Neural progenitor cell (in vitro differentiated cells): ENCODE data around the gene ATXN10.

Experiments used
- EZH2 ChIP-seq: fragments of 200-600 bp; sonication (generic); IDR thresholded peaks from 2 replicates; pipeline ENCODE4 v1.6.1; 2017; ENCODE audit warnings: antibody characterized with exemption, mild to moderate bottlenecking, moderate library complexity
- EZH2phosphoT487 ChIP-seq: fragments of 200-600 bp; sonication (generic); IDR thresholded peaks from 2 replicates; pipeline ENCODE4 v1.6.1; 2017; ENCODE audit warnings: antibody characterized with exemption
- TF ChIP-seq, protein P1 (sequence below): fragments of 200-600 bp; sonication (generic); IDR thresholded peaks from 2 replicates; pipeline ENCODE4 v1.5.1; 2017; ENCODE audit warnings: antibody characterized with exemption, mild to moderate bottlenecking

DNA sequence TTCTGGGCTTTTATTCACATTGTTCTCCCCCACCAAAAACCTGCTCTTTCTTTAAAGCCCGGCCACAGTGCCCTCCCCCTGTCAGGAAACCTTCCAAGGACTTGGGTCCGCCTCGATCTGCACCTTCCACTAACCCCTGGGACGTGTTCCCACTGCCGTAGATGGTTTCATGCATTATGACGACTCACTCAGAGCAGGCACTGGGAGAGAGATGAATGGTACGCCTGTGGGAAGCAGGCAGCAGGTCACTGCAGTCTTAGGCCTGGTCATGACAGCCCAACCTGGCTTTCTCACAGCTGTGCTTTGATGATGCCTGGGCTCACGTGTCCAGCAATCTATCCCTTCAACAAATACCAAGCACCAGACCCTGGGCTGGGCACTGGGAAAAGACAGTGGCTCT lies 189.6 kb downstream of the ATXN10 start:
- TF ChIP-seq, protein P1, sequence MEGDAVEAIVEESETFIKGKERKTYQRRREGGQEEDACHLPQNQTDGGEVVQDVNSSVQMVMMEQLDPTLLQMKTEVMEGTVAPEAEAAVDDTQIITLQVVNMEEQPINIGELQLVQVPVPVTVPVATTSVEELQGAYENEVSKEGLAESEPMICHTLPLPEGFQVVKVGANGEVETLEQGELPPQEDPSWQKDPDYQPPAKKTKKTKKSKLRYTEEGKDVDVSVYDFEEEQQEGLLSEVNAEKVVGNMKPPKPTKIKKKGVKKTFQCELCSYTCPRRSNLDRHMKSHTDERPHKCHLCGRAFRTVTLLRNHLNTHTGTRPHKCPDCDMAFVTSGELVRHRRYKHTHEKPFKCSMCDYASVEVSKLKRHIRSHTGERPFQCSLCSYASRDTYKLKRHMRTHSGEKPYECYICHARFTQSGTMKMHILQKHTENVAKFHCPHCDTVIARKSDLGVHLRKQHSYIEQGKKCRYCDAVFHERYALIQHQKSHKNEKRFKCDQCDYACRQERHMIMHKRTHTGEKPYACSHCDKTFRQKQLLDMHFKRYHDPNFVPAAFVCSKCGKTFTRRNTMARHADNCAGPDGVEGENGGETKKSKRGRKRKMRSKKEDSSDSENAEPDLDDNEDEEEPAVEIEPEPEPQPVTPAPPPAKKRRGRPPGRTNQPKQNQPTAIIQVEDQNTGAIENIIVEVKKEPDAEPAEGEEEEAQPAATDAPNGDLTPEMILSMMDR = no peak
- TF ChIP-seq EZH2phosphoT487 (no peak), EZH2 (no peak)
